ENCODE measurements around the gene NMRK1.

NMRK1 gene

DNA sequence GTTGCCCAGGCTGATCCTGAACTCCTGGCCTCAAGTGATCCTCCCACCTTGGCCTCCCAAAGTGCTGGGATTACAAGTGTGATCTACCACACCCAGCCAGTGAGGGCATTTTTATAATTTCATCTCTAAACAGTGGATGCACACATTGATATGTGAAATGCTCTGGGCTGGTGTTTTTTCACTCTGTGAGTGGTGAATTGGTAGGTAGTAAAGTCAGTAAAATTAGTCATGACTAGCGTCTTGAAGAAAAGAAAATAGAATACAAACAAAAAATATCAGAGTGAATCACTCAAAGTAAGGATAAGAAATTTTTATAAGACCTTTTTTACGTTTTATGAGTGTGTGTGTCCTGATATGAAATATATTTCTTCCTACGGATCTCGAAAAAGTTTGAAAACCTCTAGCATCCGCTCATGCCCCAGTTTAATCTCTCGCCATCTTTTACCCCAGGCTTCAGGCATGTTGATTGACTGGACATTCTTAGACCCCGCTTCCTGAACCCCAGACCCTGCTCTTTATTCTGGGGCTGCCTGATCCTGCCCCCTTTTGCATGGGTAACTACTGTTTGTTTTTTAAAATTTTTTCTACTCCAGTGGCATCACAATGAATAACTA, 14.3 kb upstream of the NMRK1 start:
- POLR2A ChIA-PET = no interaction called here
- Histone ChIP-seq H3K4me3 (ENCODE audit: low read depth, low read length) (no peak overlapping the region), H3K27ac (ENCODE audit: extremely low read depth, low read depth, low read length) (no peak overlapping the region), H3K9me3 (ENCODE audit: control insufficient read depth, insufficient read depth, low read depth, low read length) (no peaks in the 10 kb centered on the region), H3K4me1 (ENCODE audit: control insufficient read depth, insufficient read depth, low read length) (no peaks in the 10 kb centered on the region), H3K36me3 (ENCODE audit: control insufficient read depth in 2 of 2, insufficient read depth in 1 of 2, low read length in 2 of 2) (no peaks in the 10 kb centered on the region)
- CTCF ChIA-PET = interaction anchor here (0.6 kb wide), 1 partner anchor 325 kb away, joined by 3 read pairs; no protein-coding TSS in a partner anchor
- TF ChIP-seq ZNF513 (tag by site-specific recombination; IDR thresholded peaks at IDR 0.05) = no peak
- no peak for TF ChIP-seq ZNF677 (tag by site-specific recombination; IDR thresholded peaks at IDR 0.05)
- no peak for TF ChIP-seq GFI1B (tag by site-specific recombination; IDR thresholded peaks at IDR 0.05)
- no peak for TF ChIP-seq ZNF266 (tag by site-specific recombination; IDR thresholded peaks at IDR 0.05; ENCODE audit: low read depth)
- no peak for TF ChIP-seq ZNF404 (tag by site-specific recombination; IDR thresholded peaks at IDR 0.05)
- no peak for TF ChIP-seq ZNF843 (tag by site-specific recombination; IDR thresholded peaks at IDR 0.05)
- TF ChIP-seq KLF8 (tag by site-specific recombination; IDR thresholded peaks at IDR 0.05) = no peak
- TF ChIP-seq ZSCAN5A (tag by site-specific recombination; IDR thresholded peaks at IDR 0.05) = no peak
- TF ChIP-seq ZFP41 (tag by site-specific recombination; IDR thresholded peaks at IDR 0.05; ENCODE audit: borderline replicate concordance) = no peak
- no peak for TF ChIP-seq KLF16 (tag by site-specific recombination; IDR thresholded peaks at IDR 0.05)
- no peak for TF ChIP-seq ZNF747 (tag by site-specific recombination; IDR thresholded peaks at IDR 0.05)
- TF ChIP-seq ZNF155 (tag by site-specific recombination; IDR thresholded peaks at IDR 0.05) = no peak
- no peak for TF ChIP-seq ZNF777 (tag by site-specific recombination; IDR thresholded peaks at IDR 0.05; ENCODE audit: borderline replicate concordance)

GRCh38 chr9:75101004-75101588, 13.1 kb upstream of the NMRK1 start:
- no peaks in the 10 kb centered on the region for H3K36me3 ChIP-seq (ENCODE audit: control insufficient read depth in 2 of 2, insufficient read depth in 1 of 2, low read length in 2 of 2)
- no peaks in the 10 kb centered on the region for H3K4me1 ChIP-seq (ENCODE audit: control insufficient read depth, insufficient read depth, low read length)
- CTCF ChIA-PET = interaction anchor here (0.6 kb wide), 1 partner anchor 324 kb away, joined by 3 read pairs; no protein-coding TSS in a partner anchor
- H3K9me3 ChIP-seq (ENCODE audit: control insufficient read depth, insufficient read depth, low read depth, low read length) = no peaks in the 10 kb centered on the region
- no peak overlapping the region for H3K27ac ChIP-seq (ENCODE audit: extremely low read depth, low read depth, low read length)
- POLR2A ChIA-PET = no interaction called here
- H3K4me3 ChIP-seq (ENCODE audit: low read depth, low read length) = no peak overlapping the region
- no peak for TF ChIP-seq ZNF324 (tag by site-specific recombination; IDR thresholded peaks at IDR 0.05)
- TF ChIP-seq PRDM10 (tag by site-specific recombination; IDR thresholded peaks at IDR 0.05) = no peak
- TF ChIP-seq PRDM1 (tag by site-specific recombination; IDR thresholded peaks at IDR 0.05) = no peak
- no peak for TF ChIP-seq WT1 (tag by site-specific recombination; IDR thresholded peaks at IDR 0.05)
- TF ChIP-seq ZNF658 (tag by site-specific recombination; IDR thresholded peaks at IDR 0.05) = no peak
- TF ChIP-seq KLF7 (tag by site-specific recombination; IDR thresholded peaks at IDR 0.05; ENCODE audit: borderline replicate concordance) = no peak
- TF ChIP-seq KLF16 (tag by site-specific recombination; IDR thresholded peaks at IDR 0.05) = no peak
- no peak for TF ChIP-seq ZNF148 (tag by site-specific recombination; IDR thresholded peaks at IDR 0.05; ENCODE audit: borderline replicate concordance)
- TF ChIP-seq, protein P1, sequence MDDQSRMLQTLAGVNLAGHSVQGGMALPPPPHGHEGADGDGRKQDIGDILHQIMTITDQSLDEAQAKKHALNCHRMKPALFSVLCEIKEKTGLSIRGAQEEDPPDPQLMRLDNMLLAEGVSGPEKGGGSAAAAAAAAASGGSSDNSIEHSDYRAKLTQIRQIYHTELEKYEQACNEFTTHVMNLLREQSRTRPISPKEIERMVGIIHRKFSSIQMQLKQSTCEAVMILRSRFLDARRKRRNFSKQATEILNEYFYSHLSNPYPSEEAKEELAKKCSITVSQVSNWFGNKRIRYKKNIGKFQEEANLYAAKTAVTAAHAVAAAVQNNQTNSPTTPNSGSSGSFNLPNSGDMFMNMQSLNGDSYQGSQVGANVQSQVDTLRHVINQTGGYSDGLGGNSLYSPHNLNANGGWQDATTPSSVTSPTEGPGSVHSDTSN (CRISPR knock-in tag; IDR thresholded peaks at IDR 0.05) = no peak
- TF ChIP-seq GLIS2 (tag by site-specific recombination; IDR thresholded peaks at IDR 0.05) = no peak
- TF ChIP-seq ZBTB20 (tag by site-specific recombination; IDR thresholded peaks at IDR 0.05) = no peak

Measured in HEK293 (cell line).